Thymus (tissue), 11 donors: ENCODE results near the gene SLC39A11. TPM values are rescaled to one million over a fixed set of nuclear protein-coding genes. Genes with fewer than 3 reads are reported as not detected.

Experiments
- DNase-seq, 9 donors: peaks; one replicate each; pipeline ENCODE4 v3.0.0-alpha.2; 2013; ENCODE audit warnings: low spot score in 9 of 9, low read depth in 6 of 9, missing footprints in 1 of 9
- H3K27ac ChIP-seq, 2 donors: one replicate each; pipeline ENCODE4 v1.5.1; 2013; ENCODE audit warnings: control low read depth in 1 of 2, low read depth in 1 of 2, low read length in 1 of 2, mild to moderate bottlenecking in 1 of 2, moderate library complexity in 1 of 2
- H3K27me3 ChIP-seq, 2 donors: one replicate each; pipeline ENCODE4 v1.5.1; 2013; ENCODE audit warnings: low read length in 1 of 2; ENCODE audit not compliant: control insufficient read depth in 2 of 2, insufficient read depth in 1 of 2
- H3K36me3 ChIP-seq, 2 donors: one replicate each; pipeline ENCODE4 v1.5.1; 2013; ENCODE audit warnings: low read length in 1 of 2, mild to moderate bottlenecking in 1 of 2, moderate library complexity in 1 of 2; ENCODE audit not compliant: control insufficient read depth in 2 of 2, insufficient read depth in 2 of 2
- H3K4me1 ChIP-seq, 2 donors: one replicate each; pipeline ENCODE4 v1.5.1; 2013; ENCODE audit warnings: low read length in 2 of 2; ENCODE audit not compliant: control insufficient read depth in 2 of 2, insufficient read depth in 2 of 2
- H3K4me3 ChIP-seq, 2 donors: one replicate each; pipeline ENCODE4 v1.5.1; 2013; ENCODE audit warnings: low read length in 2 of 2, control low read depth in 1 of 2, mild to moderate bottlenecking in 1 of 2
- H3K9me3 ChIP-seq, 2 donors: one replicate each; pipeline ENCODE4 v1.5.1; 2013; ENCODE audit warnings: low read length in 1 of 2, mild to moderate bottlenecking in 1 of 2; ENCODE audit not compliant: control insufficient read depth in 2 of 2, insufficient read depth in 1 of 2
- WGBS: extraction: QIAGEN DNeasy Blood & Tissue Kit; methylation state at CpG from one replicate; pipeline ENCODE4 v1.1.7; 2013; 5-methylcytosine and 5-hydroxymethylcytosine counted together
- polyA plus RNA-seq: library from polyadenylated mRNA; stranded (reverse); fragments of 200-250 nt; gene quantifications from one replicate; pipeline ENCODE4 v1.2.3, GENCODE V29; 2013
- total RNA-seq: library from RNA; stranded (reverse); fragments of 120-200 nt; gene quantifications from one replicate; pipeline ENCODE4 v1.2.4, GENCODE V29; 2013
- donor health status: healthy.

The SLC39A11 gene
- total and polyA plus RNA-seq, 2 donors, result 7.4 to 8.7 TPM

DNA sequence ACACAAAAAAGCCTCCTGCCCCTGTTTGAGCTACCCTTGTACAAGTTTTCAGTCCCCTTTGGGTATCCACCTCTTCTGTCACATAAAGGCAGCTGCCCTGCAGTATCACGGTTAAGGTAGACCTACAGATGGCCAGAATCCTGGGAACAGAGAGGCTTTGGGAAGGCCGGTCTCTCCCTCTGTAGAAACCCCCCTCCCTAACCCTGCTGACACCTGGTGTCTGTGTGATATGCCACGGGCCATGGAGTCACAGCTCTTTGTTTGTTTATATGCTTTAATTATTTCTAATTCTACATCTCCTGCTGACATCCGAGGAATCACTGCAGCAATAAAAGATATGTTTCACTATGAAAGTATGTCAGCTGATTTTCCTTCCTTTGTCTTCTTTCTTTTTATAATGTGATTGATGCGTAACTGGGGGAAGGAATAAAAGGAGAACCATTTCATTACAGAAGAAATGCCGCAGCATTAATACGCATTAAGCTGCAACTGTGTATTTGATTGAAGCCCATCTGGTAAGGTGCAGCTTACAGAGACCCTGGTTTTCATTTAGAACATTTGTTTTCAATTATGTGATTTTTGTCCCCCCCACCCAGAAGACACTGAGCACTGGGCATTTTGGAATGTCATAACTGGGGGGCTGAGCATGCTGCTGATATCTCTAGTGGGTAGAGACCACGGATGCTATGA, 142.1 kb downstream of the SLC39A11 start:
- 96% methylated on average over 8 of the region's 8 CpGs for WGBS
- Histone ChIP-seq H3K4me3 (no peak overlapping the region), H3K4me1 (no peaks in the 10 kb centered on the region), H3K27ac (no peak overlapping the region), H3K36me3 (no peaks in the 10 kb centered on the region), H3K27me3 (no peaks in the 10 kb centered on the region), H3K9me3 (no peaks in the 10 kb centered on the region)
- no peak for DNase-seq

DNA sequence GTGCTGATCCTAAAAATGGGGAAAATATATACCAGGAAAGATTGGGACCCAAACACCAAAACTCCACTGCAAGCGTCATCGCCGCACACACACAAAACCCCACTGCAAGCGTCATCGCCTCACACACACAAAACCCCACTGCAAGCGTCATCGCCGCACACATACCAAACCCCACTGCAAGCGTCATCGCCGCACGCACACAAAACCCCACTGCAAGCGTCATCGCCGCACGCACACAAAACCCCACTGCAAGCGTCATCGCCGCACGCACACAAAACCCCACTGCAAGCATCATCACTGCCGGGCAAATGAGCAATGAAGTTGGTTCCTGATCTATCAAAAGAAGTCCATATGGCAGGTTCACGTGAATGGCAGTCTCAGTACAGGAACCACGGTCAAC, 144.4 kb downstream of the SLC39A11 start:
- 98% methylated on average over 23 of the region's 23 CpGs for WGBS
- Histone ChIP-seq H3K27me3 (no peaks in the 10 kb centered on the region), H3K4me1 (no peaks in the 10 kb centered on the region), H3K4me3 (no peak overlapping the region), H3K36me3 (no peaks in the 10 kb centered on the region), H3K27ac (no peak overlapping the region), H3K9me3 (no peaks in the 10 kb centered on the region)
- no peak for DNase-seq

DNA sequence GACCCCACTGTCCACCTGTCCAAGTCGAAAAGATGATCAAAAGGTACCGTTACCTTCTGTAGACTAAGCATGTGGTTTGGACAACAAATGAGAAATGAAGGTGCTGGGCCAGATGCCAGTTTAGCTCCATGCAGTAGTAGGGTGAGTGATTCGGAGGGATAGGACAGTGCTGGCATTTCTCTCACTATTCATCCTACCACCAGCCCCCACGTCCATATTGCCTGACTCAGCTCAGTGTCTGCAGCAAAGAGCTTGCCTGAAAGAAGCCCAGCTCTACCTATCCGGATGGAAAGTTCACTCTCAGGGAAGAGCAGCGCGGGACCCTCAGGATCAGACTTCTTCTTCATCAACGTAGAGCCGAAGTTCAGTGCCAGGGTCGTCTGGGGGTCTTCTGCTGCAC, 145.0 kb downstream of the SLC39A11 start:
- H3K27me3 ChIP-seq, result no peaks in the 10 kb centered on the region
- no peaks in the 10 kb centered on the region for H3K4me1 ChIP-seq
- no peak overlapping the region for H3K27ac ChIP-seq
- 97% methylated on average over 10 of the region's 10 CpGs for WGBS
- DNase-seq, result no peak
- no peak overlapping the region for H3K4me3 ChIP-seq
- no peaks in the 10 kb centered on the region for H3K36me3 ChIP-seq
- no peaks in the 10 kb centered on the region for H3K9me3 ChIP-seq

DNA sequence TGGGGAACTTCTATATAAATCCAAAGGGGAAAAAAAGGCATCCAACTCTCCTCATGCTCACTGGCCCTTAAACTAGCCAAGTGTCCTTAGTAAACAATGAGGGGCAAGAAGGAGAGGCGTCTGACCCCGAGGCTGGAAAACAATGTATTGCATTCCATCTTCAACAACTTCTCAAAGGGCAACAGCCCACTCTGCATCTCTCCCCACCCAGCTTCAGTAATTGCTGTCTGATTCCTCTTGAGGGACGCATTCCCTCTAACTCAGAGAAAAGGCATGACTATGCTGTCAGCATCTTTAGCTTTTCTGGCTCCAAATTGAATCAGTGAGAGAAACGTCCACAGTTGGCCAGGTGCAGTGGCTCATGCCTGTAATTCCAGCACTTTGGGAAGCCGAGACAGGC, 145.8 kb downstream of the SLC39A11 start:
- H3K4me3 ChIP-seq, result no peak overlapping the region
- DNase-seq, result no peak
- no peaks in the 10 kb centered on the region for H3K36me3 ChIP-seq
- no peak overlapping the region for H3K27ac ChIP-seq
- H3K9me3 ChIP-seq, result no peaks in the 10 kb centered on the region
- 96% methylated on average over 5 of the region's 5 CpGs for WGBS
- no peaks in the 10 kb centered on the region for H3K27me3 ChIP-seq
- H3K4me1 ChIP-seq, result no peaks in the 10 kb centered on the region

DNA sequence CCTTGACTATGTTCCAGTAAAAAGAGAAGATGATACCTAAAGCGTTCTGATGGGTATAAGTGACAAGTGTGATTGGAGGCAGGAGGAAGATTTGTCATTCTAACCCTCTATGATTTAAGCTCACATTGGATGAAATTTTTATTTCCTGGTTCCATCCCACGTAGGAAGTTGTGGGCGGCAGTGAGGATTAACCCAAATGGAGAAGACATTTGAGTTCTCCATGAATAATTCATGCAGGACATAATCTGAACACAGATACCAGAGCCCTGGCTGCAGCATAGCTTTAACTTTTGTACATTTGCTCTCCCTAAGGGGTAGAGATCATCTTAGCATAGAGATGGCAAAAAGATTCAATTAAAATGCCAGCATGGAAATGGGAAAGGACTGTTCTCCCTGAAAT, 146.3 kb downstream of the SLC39A11 start:
- Histone ChIP-seq H3K9me3 (no peaks in the 10 kb centered on the region), H3K4me3 (no peak overlapping the region), H3K4me1 (no peaks in the 10 kb centered on the region), H3K27me3 (no peaks in the 10 kb centered on the region), H3K27ac (no peak overlapping the region), H3K36me3 (no peaks in the 10 kb centered on the region)
- DNase-seq, result no peak
- WGBS, result 96% methylated on average over 3 of the region's 3 CpGs

DNA sequence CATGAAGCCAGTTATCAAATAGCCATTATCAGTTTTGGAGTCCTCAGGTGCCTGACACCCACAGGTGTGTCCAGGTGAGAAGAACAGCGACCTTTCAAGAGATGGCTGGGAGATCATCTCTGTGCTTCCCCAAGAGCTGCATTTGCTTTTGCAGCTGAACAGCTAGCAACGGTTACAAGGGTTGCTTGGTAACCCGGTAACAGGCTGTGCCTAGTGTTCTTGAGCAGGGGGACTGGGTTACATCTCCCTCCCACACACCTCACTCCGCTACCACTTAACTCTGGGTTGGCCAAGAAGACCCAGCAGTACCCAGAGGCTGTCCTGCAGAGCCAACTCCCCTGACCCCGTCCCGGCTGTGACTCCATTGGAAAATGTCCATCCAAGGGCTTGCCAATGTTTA, 147.0 kb downstream of the SLC39A11 start:
- Histone ChIP-seq H3K4me1 (no peaks in the 10 kb centered on the region), H3K4me3 (no peak overlapping the region), H3K27me3 (no peaks in the 10 kb centered on the region), H3K36me3 (no peaks in the 10 kb centered on the region), H3K27ac (no peak overlapping the region), H3K9me3 (no peaks in the 10 kb centered on the region)
- DNase-seq, result no peak
- 96% methylated on average over 6 of the region's 6 CpGs for WGBS

DNA sequence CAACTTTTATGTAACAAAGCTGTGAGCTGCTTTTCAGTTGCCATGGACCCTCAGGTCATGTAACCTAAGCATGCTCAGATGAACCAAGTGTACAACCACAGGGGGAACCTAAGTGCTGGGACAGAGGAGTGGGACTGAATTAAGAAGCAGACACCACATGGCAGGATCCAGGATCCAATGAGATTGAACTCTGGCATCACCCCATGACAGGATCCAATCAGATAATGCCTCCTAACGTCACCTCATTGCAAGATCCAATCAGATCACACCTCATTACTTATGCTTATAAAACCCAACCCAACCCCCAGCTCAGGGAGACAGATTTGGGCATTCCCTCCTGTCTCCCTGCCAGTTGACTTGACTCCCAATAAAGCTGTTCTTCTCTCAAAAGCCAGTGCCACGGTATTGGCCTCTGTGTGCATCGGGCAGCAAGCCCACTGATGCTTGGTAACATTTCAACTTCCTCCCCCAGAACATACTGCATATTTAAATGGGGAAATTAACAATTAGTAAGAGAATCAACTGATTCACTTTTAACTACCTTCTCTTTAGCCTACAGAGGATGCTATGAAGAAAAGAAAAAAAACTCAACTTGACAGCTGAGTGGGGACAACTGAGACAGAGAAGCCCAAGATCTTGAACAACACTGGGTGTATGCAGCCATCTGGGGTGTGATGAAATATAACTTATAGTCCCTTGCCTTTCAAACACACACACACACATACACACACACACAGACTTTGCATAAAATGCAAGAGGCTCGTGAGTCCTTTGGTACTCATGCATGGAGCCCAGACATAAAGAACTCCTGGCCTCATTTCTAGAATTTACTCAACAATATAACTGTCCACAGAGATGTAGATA, 148.4 kb downstream of the SLC39A11 start:
- no peaks in the 10 kb centered on the region for H3K9me3 ChIP-seq
- H3K4me1 ChIP-seq, result no peaks in the 10 kb centered on the region
- no peaks in the 10 kb centered on the region for H3K27me3 ChIP-seq
- no peak overlapping the region for H3K4me3 ChIP-seq
- no peaks in the 10 kb centered on the region for H3K36me3 ChIP-seq
- 97% methylated on average over 4 of the region's 4 CpGs for WGBS
- DNase-seq, result no peak
- H3K27ac ChIP-seq, result no peak overlapping the region

DNA sequence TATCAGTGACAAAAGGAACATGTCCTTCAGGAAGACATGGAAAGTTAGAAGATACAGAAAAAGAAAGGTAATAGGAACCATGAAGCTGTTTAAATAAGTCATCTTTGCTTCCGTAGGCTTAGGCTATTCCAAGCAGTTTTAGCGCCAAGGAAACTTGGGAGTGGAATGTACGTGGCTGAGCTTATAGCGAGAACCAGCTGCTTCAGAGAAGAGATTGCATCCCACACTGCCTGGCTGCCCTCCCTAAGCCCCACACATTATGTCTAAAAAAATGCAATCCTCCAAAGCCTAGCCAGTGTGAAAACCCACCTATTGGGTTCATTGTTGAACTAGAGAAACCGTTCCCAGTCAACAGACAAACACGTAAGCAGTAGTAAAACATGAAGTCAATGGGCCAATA, 149.9 kb downstream of the SLC39A11 start:
- H3K36me3 ChIP-seq, result no peaks in the 10 kb centered on the region
- 97% methylated on average over 6 of the region's 6 CpGs for WGBS
- H3K27ac ChIP-seq, result no peak overlapping the region
- no peak for DNase-seq
- no peak overlapping the region for H3K4me3 ChIP-seq
- H3K9me3 ChIP-seq, result no peaks in the 10 kb centered on the region
- H3K4me1 ChIP-seq, result no peaks in the 10 kb centered on the region
- H3K27me3 ChIP-seq, result no peaks in the 10 kb centered on the region

DNA sequence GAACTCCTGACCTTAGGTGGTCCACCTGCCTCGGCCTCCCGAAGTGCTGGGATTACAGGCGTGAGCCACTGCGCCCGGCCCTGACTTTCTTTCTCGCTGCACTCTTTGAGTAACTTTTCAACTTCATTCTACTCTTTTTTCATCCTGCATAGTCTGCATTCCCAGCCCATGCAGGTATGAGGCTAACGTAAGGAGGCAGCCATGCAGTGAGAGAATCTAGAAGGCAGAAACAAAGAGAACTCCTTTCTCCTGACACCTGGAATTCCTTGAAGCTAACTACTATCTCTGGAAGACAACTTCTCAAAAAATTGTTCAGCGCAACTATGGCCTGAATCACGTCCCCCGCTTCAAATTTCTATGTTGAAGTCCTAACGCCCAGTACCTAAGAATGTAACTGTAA, 152.0 kb downstream of the SLC39A11 start:
- 93% methylated on average over 11 of the region's 11 CpGs for WGBS
- H3K27ac ChIP-seq, result no peak overlapping the region

More for the DNA sequence above, 152.0 kb downstream of the SLC39A11 start:
- Histone ChIP-seq H3K36me3 (no peaks in the 10 kb centered on the region), H3K4me3 (no peak overlapping the region), H3K9me3 (no peaks in the 10 kb centered on the region), H3K4me1 (no peaks in the 10 kb centered on the region), H3K27me3 (no peaks in the 10 kb centered on the region)
- DNase-seq, result no peak
